C4-2B (cell line): ENCODE data around the gene CPA5.

Source experiments
- H3K27ac ChIP-seq: fragments of 450-650 bp; 2 replicates; pipeline ENCODE4 v1.5.1; 2017
- CTCF ChIP-seq: fragments of 450-650 bp; conservative IDR thresholded peaks from 2 replicates; pipeline ENCODE4 v1.5.1; 2017; ENCODE audit warnings: mild to moderate bottlenecking
- ZFX ChIP-seq: fragments of 450-650 bp; IDR thresholded peaks from 2 replicates; pipeline ENCODE4 v1.6.1; 2017

The CPA5 gene

GRCh38 chr7:130400120-130400572, 55.5 kb downstream of the CPA5 start:
- TF ChIP-seq ZFX (no peak), CTCF (no peak)
- no peak overlapping the region for H3K27ac ChIP-seq

DNA sequence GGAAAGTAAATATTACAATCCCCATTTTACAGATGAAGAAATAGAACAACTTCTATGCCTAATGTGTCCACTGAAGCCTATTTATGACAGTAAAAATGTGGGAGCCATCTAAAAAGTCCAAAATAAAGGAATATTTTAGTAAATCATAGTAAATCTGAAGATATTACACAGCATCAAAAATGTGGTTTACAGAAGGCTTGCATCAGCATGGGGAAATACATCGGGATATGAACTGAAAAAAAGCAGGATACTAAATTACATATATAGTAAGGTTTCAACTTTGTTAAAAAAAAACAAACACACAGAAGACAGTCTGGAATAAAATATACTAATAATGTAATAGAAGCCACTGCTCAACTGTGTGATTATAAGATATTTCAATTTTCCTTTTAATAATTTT, 56.5 kb downstream of the CPA5 start:
- TF ChIP-seq ZFX (no peak), CTCF (no peak)
- no peak overlapping the region for H3K27ac ChIP-seq

DNA sequence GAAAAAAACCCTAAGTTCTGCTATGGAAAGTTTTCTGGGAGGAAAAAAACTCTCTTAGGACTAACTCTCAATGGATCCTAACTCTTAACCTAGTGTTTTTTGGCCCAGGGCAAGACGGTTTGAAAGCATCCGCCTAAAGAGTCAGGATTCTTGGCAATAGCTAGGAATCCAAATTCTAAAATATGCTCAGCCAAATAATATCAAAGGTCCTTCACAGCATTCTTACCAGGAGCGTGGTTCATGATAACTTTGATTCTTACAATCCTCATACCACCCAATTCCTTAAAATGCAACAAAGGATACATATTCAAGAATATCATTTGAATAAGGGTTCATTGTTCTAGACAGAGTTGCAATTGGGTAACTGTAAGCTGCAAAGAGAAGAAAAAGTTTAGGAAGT, 57.0 kb downstream of the CPA5 start:
- TF ChIP-seq CTCF: no peak
- no peak for TF ChIP-seq ZFX
- no peak overlapping the region for H3K27ac ChIP-seq

DNA sequence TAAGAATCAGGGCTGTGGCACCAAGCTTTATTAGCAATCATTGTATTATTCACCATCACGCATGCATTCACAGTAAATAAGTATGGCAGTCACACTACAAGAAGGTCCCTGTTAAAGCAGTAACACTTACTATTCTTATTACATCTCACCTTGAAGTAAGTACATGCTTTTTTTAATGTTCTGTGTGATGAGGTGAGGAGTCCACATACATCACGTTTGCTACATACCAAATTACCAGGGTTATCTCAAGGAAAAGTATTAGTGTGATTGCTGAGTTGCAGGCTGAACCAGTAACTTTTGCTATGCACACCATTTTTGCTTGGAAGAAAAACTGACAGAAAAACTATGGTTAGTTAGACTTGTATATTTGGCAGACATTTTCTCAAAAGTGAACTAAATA, 60.4 kb downstream of the CPA5 start:
- no peak overlapping the region for H3K27ac ChIP-seq
- TF ChIP-seq ZFX: no peak

DNA sequence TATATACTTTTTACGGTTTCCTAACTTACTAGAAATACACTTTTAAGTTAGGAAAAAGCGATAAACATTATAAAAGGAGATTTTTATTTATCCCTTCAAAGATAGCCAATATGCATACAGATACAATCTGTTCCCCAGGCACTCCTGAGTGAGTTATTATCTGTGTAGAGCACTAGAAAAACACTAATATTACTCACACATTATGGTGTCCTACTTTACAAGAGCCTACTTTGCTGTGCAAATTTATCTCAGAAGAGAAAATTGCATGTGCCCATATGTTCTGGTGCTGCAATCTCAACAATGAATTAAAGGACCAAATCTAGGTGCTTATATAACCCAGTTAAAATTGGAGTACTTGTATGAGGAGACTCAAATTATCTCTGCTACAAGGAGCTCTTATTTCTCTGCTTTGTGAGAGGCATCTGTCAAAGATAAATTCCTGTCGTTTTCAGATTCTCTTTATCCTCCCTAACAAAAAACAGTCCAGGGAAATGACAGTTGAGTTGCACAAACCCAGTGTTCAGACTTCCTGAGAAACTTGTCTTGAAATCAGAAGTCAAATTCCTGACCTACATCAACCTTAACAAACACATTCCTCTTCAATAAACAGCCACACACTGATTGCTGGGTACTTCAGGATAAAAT, 64.6 kb downstream of the CPA5 start:
- H3K27ac ChIP-seq: no peak overlapping the region
- TF ChIP-seq ZFX (no peak), CTCF (no peak)

DNA sequence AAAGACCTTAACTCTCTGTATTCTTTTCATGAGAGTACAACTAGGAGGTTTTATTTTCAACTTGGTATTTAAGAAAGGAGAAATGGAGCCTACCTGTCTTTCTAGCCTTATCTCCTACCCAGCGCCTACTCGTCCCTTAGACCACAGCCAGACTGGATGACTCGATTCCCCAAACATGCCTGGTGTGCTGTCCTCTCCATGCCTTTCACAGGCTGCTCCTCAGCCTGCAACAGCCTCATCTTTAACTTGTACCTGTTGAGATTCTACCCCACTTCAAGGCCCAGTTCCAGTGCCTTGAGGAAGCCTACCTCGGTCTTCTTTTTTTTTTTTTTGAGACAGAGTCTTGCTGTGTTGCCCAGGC, 65.1 kb downstream of the CPA5 start:
- no peak for TF ChIP-seq CTCF
- no peak for TF ChIP-seq ZFX
- H3K27ac ChIP-seq: no peak overlapping the region

DNA sequence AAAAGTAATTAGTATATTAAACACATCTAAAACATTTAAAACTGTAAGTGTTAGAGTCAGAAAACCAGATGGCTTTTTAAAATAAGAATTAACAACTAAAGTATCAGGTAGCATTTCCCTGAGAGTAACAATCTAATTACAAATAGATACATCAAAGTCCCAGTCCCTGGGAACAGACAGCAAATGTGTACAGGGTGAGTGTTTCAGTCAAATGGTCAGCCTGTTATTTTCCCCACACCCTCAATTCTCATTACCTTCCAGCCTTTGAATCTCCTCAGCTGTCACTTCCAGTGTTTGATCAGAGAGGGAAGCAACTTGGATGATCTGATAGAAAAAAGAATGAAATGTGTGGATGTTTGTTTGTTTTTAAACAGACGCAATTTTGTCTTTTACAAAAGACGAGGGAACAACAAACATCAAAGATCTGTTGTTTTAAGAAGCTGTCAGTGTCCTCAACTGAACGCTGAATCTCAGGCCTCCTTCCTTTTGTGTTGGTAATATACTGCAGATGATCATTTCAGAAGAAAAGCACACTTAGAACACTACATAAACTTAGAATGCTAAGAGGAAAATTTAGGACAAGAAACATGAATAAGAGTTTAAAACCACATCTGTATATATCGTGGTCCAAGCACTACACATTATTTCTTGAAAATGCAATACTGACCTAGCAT, 66.4 kb downstream of the CPA5 start:
- H3K27ac ChIP-seq: no peak overlapping the region
- TF ChIP-seq ZFX: no peak
- TF ChIP-seq CTCF: no peak

DNA sequence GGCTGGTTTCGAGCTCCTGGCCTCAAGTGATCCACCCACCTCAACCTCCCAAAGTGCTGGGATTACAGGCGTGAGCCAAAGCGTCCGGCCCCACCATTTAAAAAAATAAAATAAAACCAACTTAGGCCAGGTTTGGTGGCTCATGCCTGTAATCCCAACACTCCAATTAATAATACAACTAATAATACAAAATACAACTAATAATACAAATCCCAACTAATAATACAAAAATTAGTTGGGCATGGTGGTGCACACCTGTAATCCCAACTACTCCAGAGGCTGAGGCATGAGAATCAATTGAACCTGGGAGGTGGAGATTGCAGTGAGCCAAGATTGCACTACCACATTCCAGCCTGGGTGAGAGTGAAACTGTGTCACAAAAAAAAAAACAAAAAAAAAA, 68.6 kb downstream of the CPA5 start:
- no peak overlapping the region for H3K27ac ChIP-seq
- no peak for TF ChIP-seq ZFX
- TF ChIP-seq CTCF: no peak
